ENCODE measurements around the gene INHA.

The INHA gene

GRCh38 chr2:219563271-219563928, 8.7 kb upstream of the INHA start:
- Histone ChIP-seq H3K27ac (no peak overlapping the region), H4K20me1 (peaks cover 0 to 73% (median 13%) of the 10 kb centered on the region in 11 experiments; a peak in 11 of 22 replicates), H3K36me3 (peaks cover 0 to 34% (median 16%) of the 10 kb centered on the region in 11 experiments; a peak in 13 of 22 replicates), H3K4me1 (peaks cover 6 to 19% (median 16%) of the 10 kb centered on the region in 10 experiments), H3K9ac (no peak overlapping the region), H3K4me3 (no peak overlapping the region), H3K27me3 (no peaks in the 10 kb centered on the region), H3K4me2 (no peak overlapping the region), H3K9me3 (replicated peaks in 1 of 11) (peaks cover 0 to 4% (median 0%) of the 10 kb centered on the region in 11 experiments; a peak in 1 of 22 replicates)
- no peak for TF ChIP-seq Cebpa-rat (IDR thresholded peaks at IDR 0.05)

GRCh38 chr2:219565130-219566080, 6.7 kb upstream of the INHA start:
- peaks cover 0 to 34% (median 16%) of the 10 kb centered on the region in 11 experiments; a peak in 13 of 22 replicates for H3K36me3 ChIP-seq
- no peak overlapping the region for H3K4me2 ChIP-seq
- H4K20me1 ChIP-seq = peaks cover 0 to 93% (median 27%) of the 10 kb centered on the region in 11 experiments; a peak in 16 of 22 replicates
- H3K27ac ChIP-seq = no peak overlapping the region
- H3K9ac ChIP-seq = no peak overlapping the region
- peaks cover 0 to 7% (median 0%) of the 10 kb centered on the region in 11 experiments; a peak in 5 of 22 replicates for H3K27me3 ChIP-seq
- H3K4me3 ChIP-seq = no peak overlapping the region
- no peaks in the 10 kb centered on the region for H3K9me3 ChIP-seq (replicated peaks in 1 of 11)
- TF ChIP-seq Cebpa-rat (IDR thresholded peaks at IDR 0.05) = no peak
- H3K4me1 ChIP-seq = peaks cover 6 to 32% (median 28%) of the 10 kb centered on the region in 10 experiments; a peak in 19 of 20 replicates

GRCh38 chr2:219566640-219567039, 5.5 kb upstream of the INHA start:
- H3K36me3 ChIP-seq = peaks cover 0 to 34% (median 16%) of the 10 kb centered on the region in 11 experiments; a peak in 13 of 22 replicates
- no peaks in the 10 kb centered on the region for H3K9me3 ChIP-seq (replicated peaks in 1 of 11)
- peaks cover 0 to 83% (median 28%) of the 10 kb centered on the region in 11 experiments; a peak in 16 of 22 replicates for H4K20me1 ChIP-seq
- peaks cover 9 to 37% (median 32%) of the 10 kb centered on the region in 10 experiments; a peak in 19 of 20 replicates for H3K4me1 ChIP-seq
- no peak overlapping the region for H3K27ac ChIP-seq
- H3K9ac ChIP-seq = no peak overlapping the region
- peak overlapping the region in 5 of 11 experiments; percentile 3 to 37 (median 23); a peak in 6 of 22 replicates for H3K4me2 ChIP-seq
- H3K27me3 ChIP-seq = peaks cover 0 to 13% (median 0%) of the 10 kb centered on the region in 11 experiments; a peak in 5 of 22 replicates
- no peak overlapping the region for H3K4me3 ChIP-seq
- no peak for TF ChIP-seq Cebpa-rat (IDR thresholded peaks at IDR 0.05)

- Histone ChIP-seq H3K36me3 (peaks cover 0 to 34% (median 16%) of the 10 kb centered on the region in 11 experiments; a peak in 13 of 22 replicates), H3K27me3 (peaks cover 0 to 13% (median 0%) of the 10 kb centered on the region in 11 experiments; a peak in 5 of 22 replicates), H3K27ac (no peak overlapping the region), H4K20me1 (peaks cover 0 to 78% (median 28%) of the 10 kb centered on the region in 11 experiments; a peak in 16 of 22 replicates), H3K4me2 (peak overlapping the region in 2 of 11 experiments; percentile 28 to 37; a peak in 1 of 22 replicates), H3K9me3 (replicated peaks in 1 of 11) (no peaks in the 10 kb centered on the region), H3K4me1 (peaks cover 11 to 42% (median 37%) of the 10 kb centered on the region in 10 experiments; a peak in 19 of 20 replicates), H3K4me3 (no peak overlapping the region), H3K9ac (no peak overlapping the region)
- no peak for TF ChIP-seq Cebpa-rat (IDR thresholded peaks at IDR 0.05)
These were observed 5.0 kb upstream of the INHA start for GRCh38 chr2:219567131-219567530.

GRCh38 chr2:219567791-219568361, 4.2 kb upstream of the INHA start:
- peaks cover 0 to 34% (median 16%) of the 10 kb centered on the region in 11 experiments; a peak in 13 of 22 replicates for H3K36me3 ChIP-seq
- TF ChIP-seq Cebpa-rat (IDR thresholded peaks at IDR 0.05) = no peak

GRCh38 chr2:219569041-219569440, 3.1 kb upstream of the INHA start:
- Histone ChIP-seq H4K20me1 (peaks cover 0 to 62% (median 23%) of the 10 kb centered on the region in 11 experiments; a peak in 16 of 22 replicates), H3K9me3 (replicated peaks in 1 of 11) (no peaks in the 10 kb centered on the region), H3K36me3 (peaks cover 0 to 34% (median 16%) of the 10 kb centered on the region in 11 experiments; a peak in 13 of 22 replicates), H3K4me3 (no peak overlapping the region), H3K9ac (peak overlapping the region in 2 of 11 experiments; percentile 39 to 46; a peak in 2 of 22 replicates), H3K27me3 (peaks cover 0 to 13% (median 0%) of the 10 kb centered on the region in 11 experiments; a peak in 5 of 22 replicates), H3K4me2 (peak overlapping the region in 10 of 11 experiments; percentile 90 to 99 (median 96); a peak in 20 of 22 replicates), H3K4me1 (peaks cover 11 to 43% (median 37%) of the 10 kb centered on the region in 10 experiments; a peak in 19 of 20 replicates), H3K27ac (no peak overlapping the region)
- no peak for TF ChIP-seq Cebpa-rat (IDR thresholded peaks at IDR 0.05)

More at GRCh38 chr2:219567791-219568361, 4.2 kb upstream of the INHA start:
- Histone ChIP-seq H4K20me1 (peaks cover 0 to 70% (median 23%) of the 10 kb centered on the region in 11 experiments; a peak in 16 of 22 replicates), H3K4me2 (no peak overlapping the region), H3K9me3 (replicated peaks in 1 of 11) (no peaks in the 10 kb centered on the region), H3K4me3 (no peak overlapping the region), H3K9ac (no peak overlapping the region), H3K4me1 (peaks cover 11 to 43% (median 37%) of the 10 kb centered on the region in 10 experiments; a peak in 19 of 20 replicates), H3K27me3 (peaks cover 0 to 13% (median 0%) of the 10 kb centered on the region in 11 experiments; a peak in 5 of 22 replicates), H3K27ac (no peak overlapping the region)

- Histone ChIP-seq H3K4me2 (peak overlapping the region; percentile 90 to 99 (median 96)), H3K27me3 (peaks cover 0 to 13% (median 0%) of the 10 kb centered on the region in 11 experiments; a peak in 5 of 22 replicates), H3K4me1 (peaks cover 11 to 48% (median 37%) of the 10 kb centered on the region in 10 experiments; a peak in 19 of 20 replicates), H4K20me1 (peaks cover 0 to 56% (median 23%) of the 10 kb centered on the region in 11 experiments; a peak in 15 of 22 replicates), H3K4me3 (peak overlapping the region in 8 of 10 experiments; percentile 72 to 86 (median 81); a peak in 13 of 20 replicates), H3K9me3 (replicated peaks in 1 of 11) (no peaks in the 10 kb centered on the region), H3K9ac (peak overlapping the region in 4 of 11 experiments; percentile 22 to 88 (median 66); a peak in 4 of 22 replicates), H3K27ac (no peak overlapping the region), H3K36me3 (peaks cover 0 to 34% (median 15%) of the 10 kb centered on the region in 11 experiments; a peak in 13 of 22 replicates)
- no peak for TF ChIP-seq Cebpa-rat (IDR thresholded peaks at IDR 0.05)
These were observed 2.5 kb upstream of the INHA start for GRCh38 chr2:219569635-219570034.
